Erythroblast (primary cell): Measurements from ENCODE around the gene PGAM2.
"Not testable (repeated sequence)": the region's sequence is repeated elsewhere in the genome, so short reads cannot be mapped to it uniquely, and the experiment has no call there.

Experiments
- GATA1 ChIP-seq: IDR thresholded peaks from 2 replicates; pipeline ENCODE4 v1.6.1; 2011; ENCODE audit warnings: low read depth, mild to moderate bottlenecking, control low read depth, low read length, moderate library complexity
- POLR2A ChIP-seq: IDR thresholded peaks from 2 replicates; pipeline ENCODE4 v1.6.1; 2011; ENCODE audit warnings: mild to moderate bottlenecking, low read length

- not testable (repeated sequence) for TF ChIP-seq POLR2A, GATA1
Measured at GRCh38 chr7:44038961-44039558, 26.3 kb downstream of the PGAM2 start.
